Naive thymus-derived CD8-positive, alpha-beta T cell (primary cell): ENCODE results near the gene MAPKBP1. TPM values are rescaled to one million over a fixed set of nuclear protein-coding genes. Genes with fewer than 3 reads are reported as not detected.

Experiments used
- ATAC-seq, 2 donors: fragments of 150-1000 bp; cut with Tn5 transposase in 1 of 2; sonication (Bioruptor Pico), chemical (Tn5 transposase) in 1 of 2; 1 replicate in 1 of 2; 2 replicates in 1 of 2; pipeline ENCODE4 v1.10.0; 2021; ENCODE audit warnings: mild to moderate bottlenecking in 2 of 2, moderate library complexity in 2 of 2
- POLR2A ChIA-PET: fragments of 350-600 bp; sonication (Branson Sonifier 250); formaldehyde crosslinking; loops from one replicate; lab custom pipeline; 2021; ENCODE audit warnings: antibody characterized with exemption; lab: Charles Lee
- DNase-seq, 10 donors: peaks; one replicate each; pipeline versions ENCODE4 v3.0.0 to v3.0.0-alpha.2; 2020 to 2022
- H3K27ac Mint-ChIP-seq, 10 donors: one replicate each; pipeline ENCODE4 v1.8.0; 2020 to 2022; ENCODE audit warnings: mild to moderate bottlenecking in 10 of 10, mixed read lengths in 10 of 10, moderate library complexity in 4 of 10, inconsistent platforms in 1 of 10
- H3K27me3 Mint-ChIP-seq, 5 donors: one replicate each; pipeline ENCODE4 v1.8.0; 2021 to 2022; ENCODE audit warnings: mixed read lengths in 5 of 5
- H3K36me3 Mint-ChIP-seq, 3 donors: one replicate each; pipeline ENCODE4 v1.8.0; 2020 to 2022; ENCODE audit warnings: mixed read lengths in 3 of 3, mild to moderate bottlenecking in 2 of 3, inconsistent platforms in 1 of 3
- H3K4me1 Mint-ChIP-seq, 4 donors: one replicate each; pipeline ENCODE4 v1.8.0; 2021 to 2022; ENCODE audit warnings: mixed read lengths in 4 of 4
- H3K4me3 Mint-ChIP-seq, 10 donors: one replicate each; pipeline ENCODE4 v1.8.0; 2020 to 2022; ENCODE audit warnings: mild to moderate bottlenecking in 10 of 10, mixed read lengths in 10 of 10, moderate library complexity in 6 of 10, inconsistent platforms in 1 of 10
- H3K9me3 Mint-ChIP-seq, 9 donors: one replicate each; pipeline ENCODE4 v1.8.0; 2020 to 2022; ENCODE audit warnings: mixed read lengths in 9 of 9, mild to moderate bottlenecking in 3 of 9, inconsistent platforms in 1 of 9, moderate library complexity in 1 of 9
- polyA plus RNA-seq, 3 donors: library from polyadenylated mRNA; unstranded; fragments of 300-500 nt; fragmentation: Illumina TruSeq; gene quantifications; one replicate each; pipeline ENCODE4 v1.2.3, GENCODE V29; 2021
- total RNA-seq, 8 experiments: library from RNA in 2 of 8; stranded (reverse) in 2 of 8; gene quantifications; one replicate each; pipeline ENCODE4 v1.2.3 and lab custom pipeline; 2021 to 2026

The MAPKBP1 gene
- total and polyA plus RNA-seq, 5 experiments from 2014 or later, result 1.5 to 39.8 (median 4.0) TPM

GRCh38 chr15:41848631-41849030, 74.3 kb downstream of the MAPKBP1 start:
- POLR2A ChIA-PET, result no interaction called here
- ATAC-seq, result no peak
- Mint-ChIP-seq H3K4me1 (peaks cover 0 to 8% (median 2%) of the 10 kb centered on the region in 4 donors), H3K9me3 (no peaks in the 10 kb centered on the region), H3K36me3 (peaks cover 0 to 31% (median 8%) of the 10 kb centered on the region in 3 donors), H3K27me3 (no peaks in the 10 kb centered on the region), H3K4me3 (no peak overlapping the region), H3K27ac (peak overlapping the region in 3 of 10 donors; percentile 35 to 74 (median 69))
- DNase-seq, result no peak

GRCh38 chr15:41849204-41849603, 74.9 kb downstream of the MAPKBP1 start:
- Mint-ChIP-seq H3K9me3 (no peaks in the 10 kb centered on the region), H3K4me1 (peaks cover 0 to 8% (median 2%) of the 10 kb centered on the region in 4 donors), H3K36me3 (peaks cover 0 to 31% (median 8%) of the 10 kb centered on the region in 3 donors), H3K4me3 (no peak overlapping the region), H3K27ac (peak overlapping the region in 7 of 10 donors; percentile 28 to 81 (median 56)), H3K27me3 (no peaks in the 10 kb centered on the region)
- ATAC-seq (no peak), DNase-seq (no peak)
- POLR2A ChIA-PET, result no interaction called here

GRCh38 chr15:41849861-41850260, 75.6 kb downstream of the MAPKBP1 start:
- DNase-seq, result no peak
- no peak overlapping the region for H3K4me3 Mint-ChIP-seq
- H3K9me3 Mint-ChIP-seq, result no peaks in the 10 kb centered on the region
- ATAC-seq, result peak in 1 of 2 donors; percentile 18
- H3K4me1 Mint-ChIP-seq, result peaks cover 0 to 8% (median 2%) of the 10 kb centered on the region in 4 donors
- no peaks in the 10 kb centered on the region for H3K27me3 Mint-ChIP-seq
- H3K27ac Mint-ChIP-seq, result peak overlapping the region in 6 of 10 donors; percentile 14 to 60 (median 40)
- H3K36me3 Mint-ChIP-seq, result peaks cover 0 to 31% (median 8%) of the 10 kb centered on the region in 3 donors
- POLR2A ChIA-PET, result no interaction called here

GRCh38 chr15:41850482-41851166, 76.3 kb downstream of the MAPKBP1 start:
- no peaks in the 10 kb centered on the region for H3K9me3 Mint-ChIP-seq
- DNase-seq, result no peak
- no peaks in the 10 kb centered on the region for H3K27me3 Mint-ChIP-seq
- no peak overlapping the region for H3K4me3 Mint-ChIP-seq
- ATAC-seq, result peak in 1 of 2 donors; percentile 16
- H3K36me3 Mint-ChIP-seq, result peaks cover 0 to 27% (median 8%) of the 10 kb centered on the region in 3 donors
- peak overlapping the region in 8 of 10 donors; percentile 18 to 72 (median 40) for H3K27ac Mint-ChIP-seq
- H3K4me1 Mint-ChIP-seq, result peaks cover 0 to 8% (median 2%) of the 10 kb centered on the region in 4 donors
- POLR2A ChIA-PET, result interaction anchor here (0.6 to 0.9 kb wide), 3 partner anchors 36 to 78 kb away, joined by 3 to 4 read pairs (median 3); no protein-coding TSS in a partner anchor

- H3K27me3 Mint-ChIP-seq, result no peaks in the 10 kb centered on the region
- peak overlapping the region in 4 of 10 donors; percentile 21 to 74 (median 70) for H3K27ac Mint-ChIP-seq
- peaks cover 0 to 24% (median 7%) of the 10 kb centered on the region in 3 donors for H3K36me3 Mint-ChIP-seq
- POLR2A ChIA-PET, result interaction anchor here (0.6 to 1.4 kb wide), 6 partner anchors 13 to 84 kb away, joined by 3 to 4 read pairs (median 3); partner anchors contain the start of gene PLA2G4B
- no peak for DNase-seq
- H3K4me3 Mint-ChIP-seq, result no peak overlapping the region
- peaks cover 0 to 8% (median 2%) of the 10 kb centered on the region in 4 donors for H3K4me1 Mint-ChIP-seq
- no peak for ATAC-seq
- no peaks in the 10 kb centered on the region for H3K9me3 Mint-ChIP-seq
Observed at GRCh38 chr15:41851167-41851523, 76.9 kb downstream of the MAPKBP1 start.

GRCh38 chr15:41851755-41852370, 77.6 kb downstream of the MAPKBP1 start:
- POLR2A ChIA-PET, result interaction anchor here (0.8 to 1.4 kb wide), 4 partner anchors 14 to 83 kb away, joined by 3 to 5 read pairs (median 4); partner anchors contain the start of gene PLA2G4B
- H3K36me3 Mint-ChIP-seq, result peaks cover 0 to 18% (median 5%) of the 10 kb centered on the region in 3 donors
- no peaks in the 10 kb centered on the region for H3K27me3 Mint-ChIP-seq
- H3K4me3 Mint-ChIP-seq, result no peak overlapping the region
- H3K9me3 Mint-ChIP-seq, result no peaks in the 10 kb centered on the region
- ATAC-seq, result no peak
- DNase-seq, result no peak
- H3K27ac Mint-ChIP-seq, result peak overlapping the region in 1 of 10 donors; percentile 29
- peaks cover 0 to 8% (median 2%) of the 10 kb centered on the region in 4 donors for H3K4me1 Mint-ChIP-seq

- ATAC-seq, result no peak
- Mint-ChIP-seq H3K27ac (no peak overlapping the region), H3K4me1 (peaks cover 0 to 5% (median 2%) of the 10 kb centered on the region in 4 donors), H3K9me3 (no peaks in the 10 kb centered on the region), H3K4me3 (no peak overlapping the region), H3K27me3 (no peaks in the 10 kb centered on the region), H3K36me3 (peaks cover 0 to 9% (median 3%) of the 10 kb centered on the region in 3 donors)
- POLR2A ChIA-PET, result interaction anchor here (1.3 to 1.4 kb wide), 3 partner anchors 8 to 40 kb away, joined by 3 to 5 read pairs (median 3); partner anchors contain the start of gene PLA2G4B
- no peak for DNase-seq
Observed at GRCh38 chr15:41852736-41853590, 78.7 kb downstream of the MAPKBP1 start.

GRCh38 chr15:41853831-41854230, 79.5 kb downstream of the MAPKBP1 start:
- POLR2A ChIA-PET, result interaction anchor here (0.6 to 1.4 kb wide), 3 partner anchors 9 to 442 kb away, joined by 3 read pairs; no protein-coding TSS in a partner anchor
- Mint-ChIP-seq H3K4me1 (peaks cover 0 to 4% (median 1%) of the 10 kb centered on the region in 4 donors), H3K27ac (no peak overlapping the region), H3K4me3 (no peak overlapping the region), H3K9me3 (no peaks in the 10 kb centered on the region), H3K27me3 (no peaks in the 10 kb centered on the region), H3K36me3 (peaks cover 0 to under 1% (median 0%) of the 10 kb centered on the region in 3 donors)
- no peak for DNase-seq
- ATAC-seq, result no peak

GRCh38 chr15:41854443-41854842, 80.2 kb downstream of the MAPKBP1 start:
- peaks cover 0 to 4% (median 0%) of the 10 kb centered on the region in 4 donors for H3K4me1 Mint-ChIP-seq
- no peaks in the 10 kb centered on the region for H3K9me3 Mint-ChIP-seq
- ATAC-seq, result no peak
- POLR2A ChIA-PET, result interaction anchor here (1.0 kb wide), 1 partner anchor 8 kb away, joined by 3 read pairs; no protein-coding TSS in a partner anchor
- no peaks in the 10 kb centered on the region for H3K27me3 Mint-ChIP-seq
- H3K36me3 Mint-ChIP-seq, result no peaks in the 10 kb centered on the region
- DNase-seq, result no peak
- peak overlapping the region in 1 of 10 donors; percentile 88 for H3K27ac Mint-ChIP-seq
- no peak overlapping the region for H3K4me3 Mint-ChIP-seq

GRCh38 chr15:41855261-41855961, 81.1 kb downstream of the MAPKBP1 start:
- DNase-seq (no peak), ATAC-seq (no peak)
- Mint-ChIP-seq H3K9me3 (no peaks in the 10 kb centered on the region), H3K27ac (no peak overlapping the region), H3K4me1 (peaks cover 3 to 10% (median 5%) of the 10 kb centered on the region in 4 donors), H3K27me3 (no peaks in the 10 kb centered on the region), H3K4me3 (no peak overlapping the region), H3K36me3 (no peaks in the 10 kb centered on the region)
- POLR2A ChIA-PET, result no interaction called here

GRCh38 chr15:41856262-41856661, 82.0 kb downstream of the MAPKBP1 start:
- Mint-ChIP-seq H3K4me3 (no peak overlapping the region), H3K27me3 (no peaks in the 10 kb centered on the region), H3K9me3 (no peaks in the 10 kb centered on the region), H3K36me3 (no peaks in the 10 kb centered on the region), H3K27ac (no peak overlapping the region), H3K4me1 (peaks cover 3 to 12% (median 6%) of the 10 kb centered on the region in 4 donors)
- POLR2A ChIA-PET, result no interaction called here
- no peak for DNase-seq
- no peak for ATAC-seq
